Mesenchymal stem cell (in vitro differentiated cells and primary cell): Measurements from ENCODE around the gene OR52B2.
"Not testable (repeated sequence)": the region's sequence is repeated elsewhere in the genome, so short reads cannot be mapped to it uniquely, and the experiment has no call there.

ENCODE experiments used
- DNase-seq: peaks from one replicate; pipeline ENCODE4 v3.0.0-alpha.2; 2013
- H2AFZ ChIP-seq: one replicate; pipeline ENCODE4 v1.6.1; 2013; ENCODE audit warnings: low read depth, mild to moderate bottlenecking, control low read depth, inconsistent platforms, low read length, moderate library complexity
- H2AK5ac ChIP-seq: 2 replicates; pipeline ENCODE4 v1.6.1; 2013; ENCODE audit warnings: low read length, moderate library complexity, mild to moderate bottlenecking, inconsistent platforms; ENCODE audit not compliant: severe bottlenecking
- H2BK120ac ChIP-seq: one replicate; pipeline ENCODE4 v1.6.1; 2013; ENCODE audit warnings: low read depth, mild to moderate bottlenecking, inconsistent platforms, low read length, moderate library complexity
- H2BK12ac ChIP-seq, 2 experiments: one replicate each; pipeline ENCODE4 v1.6.1; 2013; ENCODE audit warnings: inconsistent platforms in 2 of 2, low read length in 2 of 2, mild to moderate bottlenecking in 2 of 2, moderate library complexity in 2 of 2, control low read depth in 1 of 2
- H2BK15ac ChIP-seq: one replicate; pipeline ENCODE4 v1.6.1; 2013; ENCODE audit warnings: mild to moderate bottlenecking, low read depth, inconsistent platforms; ENCODE audit not compliant: poor library complexity, severe bottlenecking
- H2BK5ac ChIP-seq: 2 replicates; pipeline ENCODE4 v1.6.1; 2013; ENCODE audit warnings: low read depth, mild to moderate bottlenecking, low read length, control low read depth, inconsistent platforms; ENCODE audit not compliant: poor library complexity, severe bottlenecking
- H3K14ac ChIP-seq, 2 experiments: one replicate each; pipeline ENCODE4 v1.6.1; 2013; ENCODE audit warnings: inconsistent platforms in 2 of 2, low read length in 2 of 2, control low read depth in 1 of 2, mild to moderate bottlenecking in 1 of 2, moderate library complexity in 1 of 2
- H3K18ac ChIP-seq, 2 experiments: one replicate each; pipeline ENCODE4 v1.6.1; 2013; ENCODE audit warnings: inconsistent platforms in 2 of 2, low read length in 2 of 2, control low read depth in 1 of 2, low read depth in 1 of 2, mild to moderate bottlenecking in 1 of 2
- H3K23ac ChIP-seq, 2 experiments: one replicate each; pipeline ENCODE4 v1.6.1; 2013; ENCODE audit warnings: inconsistent platforms in 2 of 2, low read length in 2 of 2, mild to moderate bottlenecking in 2 of 2, moderate library complexity in 2 of 2, control low read depth in 1 of 2
- H3K27ac ChIP-seq: 2 replicates; pipeline ENCODE4 v1.5.1; 2013; ENCODE audit warnings: mild to moderate bottlenecking, moderate library complexity, low read length, control low read depth, inconsistent platforms; ENCODE audit not compliant: poor library complexity, severe bottlenecking
- H3K27me3 ChIP-seq, 2 experiments: 2 replicates each; pipeline versions ENCODE4 v1.6.1 to v1.7.0; 2013; ENCODE audit warnings: low read length in 2 of 2, mild to moderate bottlenecking in 2 of 2, moderate library complexity in 2 of 2, control low read depth in 1 of 2, inconsistent platforms in 1 of 2; ENCODE audit not compliant: control insufficient read depth in 1 of 2, insufficient read depth in 1 of 2
- H3K36me3 ChIP-seq, 2 experiments: 2 replicates each; pipeline versions ENCODE4 v1.6.1 to v1.7.0; 2013; ENCODE audit warnings: low read length in 2 of 2, control low read depth in 1 of 2, inconsistent platforms in 1 of 2, low read depth in 1 of 2, mild to moderate bottlenecking in 1 of 2; ENCODE audit not compliant: insufficient read depth in 2 of 2, control insufficient read depth in 1 of 2
- H3K4ac ChIP-seq, 2 experiments: one replicate each; pipeline ENCODE4 v1.6.1; 2013; ENCODE audit warnings: inconsistent platforms in 2 of 2, low read length in 2 of 2, mild to moderate bottlenecking in 2 of 2, moderate library complexity in 2 of 2, control low read depth in 1 of 2, low read depth in 1 of 2
- H3K4me1 ChIP-seq: 2 replicates; pipeline ENCODE4 v1.6.1; 2013; ENCODE audit warnings: low read depth, low read length, control low read depth; ENCODE audit not compliant: control insufficient read depth, insufficient read depth
- H3K4me2 ChIP-seq: 2 replicates; pipeline ENCODE4 v1.6.1; 2013; ENCODE audit warnings: low read length, mild to moderate bottlenecking, inconsistent platforms; ENCODE audit not compliant: poor library complexity, severe bottlenecking
- H3K4me3 ChIP-seq, 2 experiments: 2 replicates each; pipeline versions ENCODE4 v1.5.1 to v1.7.0; 2013; ENCODE audit warnings: low read length in 2 of 2, mild to moderate bottlenecking in 2 of 2, control low read depth in 1 of 2, low read depth in 1 of 2; ENCODE audit not compliant: insufficient read depth in 1 of 2
- H3K79me1 ChIP-seq: replicated peaks from 2 replicates; pipeline ENCODE4 v1.6.1; 2013; ENCODE audit warnings: mild to moderate bottlenecking, control low read depth, low read length, inconsistent platforms; ENCODE audit not compliant: poor library complexity, severe bottlenecking
- H3K9ac ChIP-seq: 2 replicates; pipeline ENCODE4 v1.7.0; 2013; ENCODE audit warnings: mild to moderate bottlenecking, low read length, moderate library complexity
- H3K9me3 ChIP-seq: 2 replicates; pipeline ENCODE4 v1.7.0; 2013; ENCODE audit warnings: mild to moderate bottlenecking, low read length; ENCODE audit not compliant: control insufficient read depth
- H4K8ac ChIP-seq: one replicate; pipeline ENCODE4 v1.6.1; 2013; ENCODE audit warnings: inconsistent platforms, mild to moderate bottlenecking, low read length, moderate library complexity
- H4K91ac ChIP-seq: one replicate; pipeline ENCODE4 v1.6.1; 2013; ENCODE audit warnings: mild to moderate bottlenecking, low read length, inconsistent platforms
- WGBS: methylation state at CpG from one replicate; pipeline ENCODE4 v1.1.7; 2013; ENCODE audit warnings: mixed read lengths; 5-methylcytosine and 5-hydroxymethylcytosine counted together

OR52B2 gene

DNA sequence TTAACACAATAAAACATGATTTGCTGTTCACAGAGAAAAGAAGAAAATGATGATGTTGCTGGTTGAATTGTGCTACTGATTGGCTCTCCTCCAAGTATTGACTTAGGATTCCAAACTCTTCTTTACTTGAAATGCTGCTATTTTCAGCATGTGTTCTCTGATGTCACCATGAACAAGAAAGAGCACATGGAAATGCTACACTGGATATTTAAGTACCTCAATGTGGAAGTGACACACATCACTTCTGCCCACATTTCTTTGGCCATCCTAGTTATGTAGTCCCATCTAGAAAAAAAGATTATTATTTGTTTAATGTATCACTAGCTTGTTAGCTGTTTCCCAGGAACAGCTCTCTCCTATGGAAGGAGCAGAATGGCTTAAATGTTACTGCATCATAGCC, 27.2 kb downstream of the OR52B2 start:
- no peak for DNase-seq
- Histone ChIP-seq H3K27me3 (no peaks in the 10 kb centered on the region), H2BK120ac (no peak overlapping the region), H2BK15ac (no peak overlapping the region), H3K79me1 (no peaks in the 10 kb centered on the region), H4K8ac (no peak overlapping the region), H2BK5ac (no peak overlapping the region), H3K36me3 (no peaks in the 10 kb centered on the region), H3K14ac (no peak overlapping the region), H3K23ac (no peak overlapping the region), H2AK5ac (no peak overlapping the region), H3K4ac (no peak overlapping the region), H3K9ac (no peak overlapping the region), H3K9me3 (peaks cover 10% of the 10 kb centered on the region), H4K91ac (no peak overlapping the region), H3K4me2 (no peak overlapping the region), H3K4me1 (no peaks in the 10 kb centered on the region), H2BK12ac (no peak overlapping the region), H2AFZ (no peak overlapping the region), H3K18ac (no peak overlapping the region), H3K27ac (no peak overlapping the region), H3K4me3 (no peak overlapping the region)

DNA sequence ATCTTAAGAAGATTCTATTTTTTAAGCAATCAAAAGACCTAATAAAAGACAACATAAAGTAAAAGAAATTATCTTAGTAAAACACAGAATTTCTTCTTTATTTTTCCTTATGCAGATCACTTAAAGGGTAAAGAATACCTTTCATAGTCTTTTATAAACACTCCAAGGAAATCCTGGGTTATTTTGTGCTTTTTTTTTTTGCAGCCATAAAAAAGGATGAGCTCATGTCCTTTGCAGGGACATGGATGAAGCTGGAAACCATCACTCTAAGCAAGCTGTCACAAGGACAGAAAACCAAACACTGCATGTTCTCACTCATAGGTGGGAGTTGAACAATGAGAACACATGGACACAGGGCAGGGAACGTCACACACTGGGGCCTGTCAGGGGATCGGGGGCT, 34.2 kb downstream of the OR52B2 start:
- not testable (repeated sequence) for H2BK120ac ChIP-seq, H2BK12ac ChIP-seq, H3K23ac ChIP-seq, H3K27me3 ChIP-seq, H3K4me3 ChIP-seq, H3K4me2 ChIP-seq, H2BK5ac ChIP-seq, H3K18ac ChIP-seq, H3K36me3 ChIP-seq, H3K14ac ChIP-seq, H4K91ac ChIP-seq, DNase-seq, H2BK15ac ChIP-seq, H3K9me3 ChIP-seq, H4K8ac ChIP-seq, H2AK5ac ChIP-seq, H3K9ac ChIP-seq, H3K4me1 ChIP-seq, H3K4ac ChIP-seq, H3K79me1 ChIP-seq, H3K27ac ChIP-seq, H2AFZ ChIP-seq
- WGBS: 37% methylated on average over 2 of the region's 2 CpGs

DNA sequence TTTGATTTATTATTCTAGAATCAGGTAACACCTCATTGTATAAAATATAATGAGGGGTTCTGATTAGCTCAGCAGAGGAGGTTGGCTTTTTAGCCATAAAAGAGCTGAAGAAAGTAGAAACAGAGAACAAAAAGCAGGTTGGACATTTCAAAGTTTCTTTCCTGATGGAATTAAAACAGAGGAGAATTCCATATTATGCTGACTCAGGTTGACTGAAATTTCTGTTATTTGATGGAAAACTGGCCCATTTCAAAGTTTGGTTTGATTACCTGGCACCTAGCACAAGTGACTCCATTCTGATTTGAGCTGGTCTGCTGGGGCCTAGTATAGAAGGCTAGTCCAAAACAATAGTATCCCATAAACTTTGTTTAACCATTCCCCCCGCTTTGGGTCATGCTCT, 37.7 kb downstream of the OR52B2 start:
- no peak for DNase-seq
- no peak overlapping the region for H2AK5ac ChIP-seq
- H3K36me3 ChIP-seq: no peaks in the 10 kb centered on the region
- H3K4me3 ChIP-seq: no peak overlapping the region
- H2BK5ac ChIP-seq: no peak overlapping the region
- no peak overlapping the region for H3K14ac ChIP-seq
- H3K23ac ChIP-seq: no peak overlapping the region
- no peak overlapping the region for H3K18ac ChIP-seq
- H4K8ac ChIP-seq: no peak overlapping the region
- no peaks in the 10 kb centered on the region for H3K9me3 ChIP-seq
- no peak overlapping the region for H4K91ac ChIP-seq
- H3K4me2 ChIP-seq: no peak overlapping the region
- H2BK15ac ChIP-seq: no peak overlapping the region
- no peak overlapping the region for H3K9ac ChIP-seq
- no peak overlapping the region for H3K27ac ChIP-seq
- H3K4ac ChIP-seq: no peak overlapping the region
- no peak overlapping the region for H2BK120ac ChIP-seq
- 89% methylated on average over 1 of the region's 1 CpG for WGBS
- H2BK12ac ChIP-seq: no peak overlapping the region
- no peaks in the 10 kb centered on the region for H3K4me1 ChIP-seq
- H2AFZ ChIP-seq: no peak overlapping the region
- H3K79me1 ChIP-seq: no peaks in the 10 kb centered on the region
- no peaks in the 10 kb centered on the region for H3K27me3 ChIP-seq

DNA sequence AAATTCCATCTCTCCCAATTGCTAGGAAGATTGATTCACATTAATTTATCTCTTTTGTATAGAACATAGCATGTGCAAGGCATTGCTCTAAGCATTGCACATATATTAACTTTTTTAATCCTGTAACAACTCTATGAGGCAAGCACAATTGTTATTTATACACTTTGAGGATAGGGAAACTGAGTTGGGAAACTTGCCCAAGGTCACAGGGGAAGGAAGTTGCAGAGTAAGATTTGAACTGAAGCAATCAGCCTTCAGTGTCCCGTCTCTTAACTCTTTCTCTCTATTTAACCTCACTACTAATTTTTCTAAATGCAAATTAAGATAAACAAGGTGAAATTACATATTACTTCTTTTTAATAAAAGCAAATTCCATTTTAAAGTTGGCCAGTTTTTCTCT, 40.5 kb downstream of the OR52B2 start:
- no peak overlapping the region for H3K4ac ChIP-seq
- H2BK12ac ChIP-seq: no peak overlapping the region
- H3K27me3 ChIP-seq: no peaks in the 10 kb centered on the region
- H3K36me3 ChIP-seq: no peaks in the 10 kb centered on the region
- H2AFZ ChIP-seq: no peak overlapping the region
- no CpG with 5 or more reads among the region's 1 CpG for WGBS
- H3K4me2 ChIP-seq: no peak overlapping the region
- no peaks in the 10 kb centered on the region for H3K9me3 ChIP-seq
- H3K4me3 ChIP-seq: no peak overlapping the region
- H3K4me1 ChIP-seq: no peaks in the 10 kb centered on the region
- no peak overlapping the region for H2BK5ac ChIP-seq
- no peak overlapping the region for H4K91ac ChIP-seq
- H4K8ac ChIP-seq: no peak overlapping the region
- no peak for DNase-seq
- H3K14ac ChIP-seq: no peak overlapping the region
- no peak overlapping the region for H3K18ac ChIP-seq
- H2AK5ac ChIP-seq: no peak overlapping the region
- no peak overlapping the region for H3K23ac ChIP-seq
- H2BK15ac ChIP-seq: no peak overlapping the region
- no peak overlapping the region for H3K27ac ChIP-seq
- H2BK120ac ChIP-seq: no peak overlapping the region
- H3K79me1 ChIP-seq: no peaks in the 10 kb centered on the region
- no peak overlapping the region for H3K9ac ChIP-seq
